BJ (cell line): ENCODE data around the gene MAP3K12. TPM values are rescaled to one million over a fixed set of nuclear protein-coding genes. Genes with fewer than 3 reads are reported as not detected.

Source experiments
- CTCF ChIA-PET: fragments of 350-600 bp; formaldehyde crosslinking; extraction: SDS; loops from one replicate; lab custom pipeline; 2021; ENCODE audit warnings: antibody characterized with exemption, inconsistent platforms; lab: Yijun Ruan, JAX
- POLR2A ChIA-PET: fragments of 300-600 bp; sonication (Branson Sonifier 250); formaldehyde crosslinking; extraction: SDS; loops from one replicate; lab custom pipeline; 2021; ENCODE audit warnings: antibody characterized with exemption; lab: Charles Lee
- DNase-seq: peaks from one replicate; pipeline ENCODE4 v3.0.0-alpha.2; 2011; ENCODE audit warnings: low read depth
- H3K27me3 ChIP-seq: 2 replicates; pipeline ENCODE4 v1.6.0; 2011; ENCODE audit warnings: low read length; ENCODE audit not compliant: control insufficient read depth, insufficient read depth
- H3K36me3 ChIP-seq: 2 replicates; pipeline ENCODE4 v1.5.1; 2011; ENCODE audit warnings: low read length; ENCODE audit not compliant: control insufficient read depth, insufficient read depth
- H3K4me3 ChIP-seq: 2 replicates; pipeline ENCODE4 v1.5.1; 2011; ENCODE audit warnings: low read depth, mild to moderate bottlenecking, control low read depth, low read length
- CTCF ChIP-seq: IDR thresholded peaks from 2 replicates; pipeline ENCODE4 v1.5.1; 2011; ENCODE audit warnings: low read depth, mild to moderate bottlenecking, control low read depth, inconsistent platforms, low read length, moderate library complexity; ENCODE audit not compliant: insufficient read depth
- polyA plus RNA-seq: library from polyadenylated mRNA; depleted of rRNA; stranded (reverse); fragments of >200 nt; gene quantifications from 2 replicates; pipeline ENCODE4 v1.2.3, GENCODE V29; 2011

MAP3K12 gene
- polyA plus RNA-seq, 1 experiment = 61.2 TPM

GRCh38 chr12:53493610-53494391 is 5.5 kb downstream of the MAP3K12 start:
- TF ChIP-seq CTCF = no peak
- ChIA-PET POLR2A (no interaction called here), CTCF (interaction anchor here (0.7 to 1.5 kb wide), 4 partner anchors 15 to 73 kb away, joined by 3 to 6 read pairs (median 4); no protein-coding TSS in a partner anchor)
- no peaks in the 10 kb centered on the region for H3K27me3 ChIP-seq
- no peak for DNase-seq
- 0 out of 2 replicates have a peak, but pooled peaks cover 2% of the 10 kb centered on the region for H3K36me3 ChIP-seq
- peak overlapping the region; percentile 53 for H3K4me3 ChIP-seq

- no peak for DNase-seq
- Histone ChIP-seq H3K36me3 (0 out of 2 replicates have a peak, but pooled peaks cover 2% of the 10 kb centered on the region), H3K27me3 (no peaks in the 10 kb centered on the region), H3K4me3 (peak overlapping the region; percentile 53)
- TF ChIP-seq CTCF = no peak
- POLR2A ChIA-PET = no interaction called here
- CTCF ChIA-PET = interaction anchor here (0.7 to 2.4 kb wide), 2 partner anchors 11 to 16 kb away, joined by 6 to 7 read pairs; no protein-coding TSS in a partner anchor
Measured at GRCh38 chr12:53492830-53493609, 6.2 kb downstream of the MAP3K12 start.

- Histone ChIP-seq H3K27me3 (no peaks in the 10 kb centered on the region), H3K36me3 (peaks cover 1% of the 10 kb centered on the region; the same call in 1 of the 2 replicates), H3K4me3 (peak overlapping the region; percentile 53)
- no peak for DNase-seq
- ChIA-PET POLR2A (interaction anchor here (0.6 kb wide), 2 partner anchors 9 to 64 kb away, joined by 7 to 8 read pairs; partner anchors contain the start of gene TARBP2), CTCF (interaction anchor here (1.9 to 2.4 kb wide), 2 partner anchors 10 to 16 kb away, joined by 4 to 7 read pairs; no protein-coding TSS in a partner anchor)
- TF ChIP-seq CTCF = no peak
Measured at GRCh38 chr12:53492188-53492587, 7.1 kb downstream of the MAP3K12 start.

- H3K36me3 ChIP-seq = peaks cover 13% of the 10 kb centered on the region
- TF ChIP-seq CTCF = no peak
- ChIA-PET POLR2A (interaction anchor here (0.7 kb wide), 1 partner anchor 129 kb away, joined by 7 read pairs; no protein-coding TSS in a partner anchor), CTCF (interaction anchor here (1.0 to 1.5 kb wide), 3 partner anchors 12 to 19 kb away, joined by 3 to 5 read pairs (median 4); no protein-coding TSS in a partner anchor)
- no peak overlapping the region for H3K4me3 ChIP-seq
- H3K27me3 ChIP-seq = no peaks in the 10 kb centered on the region
- no peak for DNase-seq
Measured at GRCh38 chr12:53489242-53489864, 9.9 kb downstream of the MAP3K12 start.
